Hepatocyte (in vitro differentiated cells): ENCODE measurements around the gene ITGA5.

Source experiments
- EZH2 ChIP-seq: fragments of 200-600 bp; sonication (generic); IDR thresholded peaks from 2 replicates; pipeline ENCODE4 v1.6.1; 2016; ENCODE audit warnings: antibody characterized with exemption, mild to moderate bottlenecking, borderline replicate concordance
- EZH2phosphoT487 ChIP-seq: fragments of 200-600 bp; sonication (generic); IDR thresholded peaks from one replicate; pipeline ENCODE4 v1.6.1; 2018; ENCODE audit warnings: antibody characterized with exemption, mild to moderate bottlenecking, low read depth, moderate library complexity; ENCODE audit not compliant: unreplicated experiment, severe bottlenecking
- TF ChIP-seq, protein P1 (sequence below): fragments of 200-600 bp; sonication (generic); IDR thresholded peaks from 2 replicates; pipeline ENCODE4 v1.5.1; 2016; ENCODE audit warnings: antibody characterized with exemption, mild to moderate bottlenecking; ENCODE audit not compliant: poor library complexity

DNA sequence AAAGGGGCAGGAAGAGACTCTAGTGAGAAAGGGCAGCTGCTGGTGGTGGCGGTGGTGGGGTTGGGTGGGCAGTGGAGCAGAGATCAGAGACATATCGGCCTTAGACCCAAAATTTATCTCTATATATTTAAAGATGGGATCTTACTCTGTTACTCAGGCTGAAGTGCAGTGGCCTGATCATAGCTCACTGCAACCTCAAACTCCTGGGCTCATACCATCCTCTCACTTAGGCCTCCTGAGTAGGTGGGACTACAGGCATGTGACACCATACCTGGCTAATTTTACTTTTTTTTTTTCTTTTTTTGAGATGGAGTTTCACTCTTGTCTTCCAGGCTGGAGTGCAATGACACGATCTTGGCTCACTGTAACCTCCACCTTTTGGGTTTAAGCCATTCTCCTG lies 18.6 kb upstream of the ITGA5 start:
- TF ChIP-seq, protein P1, sequence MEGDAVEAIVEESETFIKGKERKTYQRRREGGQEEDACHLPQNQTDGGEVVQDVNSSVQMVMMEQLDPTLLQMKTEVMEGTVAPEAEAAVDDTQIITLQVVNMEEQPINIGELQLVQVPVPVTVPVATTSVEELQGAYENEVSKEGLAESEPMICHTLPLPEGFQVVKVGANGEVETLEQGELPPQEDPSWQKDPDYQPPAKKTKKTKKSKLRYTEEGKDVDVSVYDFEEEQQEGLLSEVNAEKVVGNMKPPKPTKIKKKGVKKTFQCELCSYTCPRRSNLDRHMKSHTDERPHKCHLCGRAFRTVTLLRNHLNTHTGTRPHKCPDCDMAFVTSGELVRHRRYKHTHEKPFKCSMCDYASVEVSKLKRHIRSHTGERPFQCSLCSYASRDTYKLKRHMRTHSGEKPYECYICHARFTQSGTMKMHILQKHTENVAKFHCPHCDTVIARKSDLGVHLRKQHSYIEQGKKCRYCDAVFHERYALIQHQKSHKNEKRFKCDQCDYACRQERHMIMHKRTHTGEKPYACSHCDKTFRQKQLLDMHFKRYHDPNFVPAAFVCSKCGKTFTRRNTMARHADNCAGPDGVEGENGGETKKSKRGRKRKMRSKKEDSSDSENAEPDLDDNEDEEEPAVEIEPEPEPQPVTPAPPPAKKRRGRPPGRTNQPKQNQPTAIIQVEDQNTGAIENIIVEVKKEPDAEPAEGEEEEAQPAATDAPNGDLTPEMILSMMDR = no peak
- TF ChIP-seq EZH2 = no peak
- no peak for TF ChIP-seq EZH2phosphoT487
